Measurements from ENCODE around the gene CA5A.
A peak's percentile ranks its signal among the peaks of the same experiment; 100 is the strongest.
"Not testable (repeated sequence)": the region's sequence is repeated elsewhere in the genome, so short reads cannot be mapped to it uniquely, and the experiment has no call there.

Gene CA5A

DNA sequence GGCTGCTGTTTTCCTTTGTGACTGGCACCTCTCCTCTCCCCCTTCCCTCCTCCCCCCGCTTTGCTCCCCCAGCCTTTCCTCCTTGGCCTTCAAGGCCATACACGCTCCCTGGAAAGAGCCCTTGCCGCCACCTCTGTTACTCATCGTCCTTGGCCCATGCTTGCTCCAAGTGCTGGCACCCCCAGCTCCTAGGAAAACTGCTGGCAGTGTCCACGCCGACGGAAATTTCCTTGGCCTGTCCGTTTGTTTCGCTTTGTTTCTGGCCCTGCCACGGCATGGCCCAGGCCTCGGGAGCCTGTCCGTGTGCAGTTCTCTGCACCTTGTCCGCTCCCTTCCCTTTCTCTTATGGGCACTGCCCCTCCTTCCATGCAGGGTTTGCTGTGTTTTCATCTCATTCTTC is 18.0 kb downstream of the CA5A start:
- H3K4me3 ChIP-seq (ENCODE audit: low read length) = no peak overlapping the region
- DNase-seq (ENCODE audit: low read depth) = no peak
- TF ChIP-seq, protein P1, sequence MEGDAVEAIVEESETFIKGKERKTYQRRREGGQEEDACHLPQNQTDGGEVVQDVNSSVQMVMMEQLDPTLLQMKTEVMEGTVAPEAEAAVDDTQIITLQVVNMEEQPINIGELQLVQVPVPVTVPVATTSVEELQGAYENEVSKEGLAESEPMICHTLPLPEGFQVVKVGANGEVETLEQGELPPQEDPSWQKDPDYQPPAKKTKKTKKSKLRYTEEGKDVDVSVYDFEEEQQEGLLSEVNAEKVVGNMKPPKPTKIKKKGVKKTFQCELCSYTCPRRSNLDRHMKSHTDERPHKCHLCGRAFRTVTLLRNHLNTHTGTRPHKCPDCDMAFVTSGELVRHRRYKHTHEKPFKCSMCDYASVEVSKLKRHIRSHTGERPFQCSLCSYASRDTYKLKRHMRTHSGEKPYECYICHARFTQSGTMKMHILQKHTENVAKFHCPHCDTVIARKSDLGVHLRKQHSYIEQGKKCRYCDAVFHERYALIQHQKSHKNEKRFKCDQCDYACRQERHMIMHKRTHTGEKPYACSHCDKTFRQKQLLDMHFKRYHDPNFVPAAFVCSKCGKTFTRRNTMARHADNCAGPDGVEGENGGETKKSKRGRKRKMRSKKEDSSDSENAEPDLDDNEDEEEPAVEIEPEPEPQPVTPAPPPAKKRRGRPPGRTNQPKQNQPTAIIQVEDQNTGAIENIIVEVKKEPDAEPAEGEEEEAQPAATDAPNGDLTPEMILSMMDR (IDR thresholded peaks at IDR 0.05; ENCODE audit: insufficient read depth, low read depth, low read length, missing control alignments) = no peak

DNA sequence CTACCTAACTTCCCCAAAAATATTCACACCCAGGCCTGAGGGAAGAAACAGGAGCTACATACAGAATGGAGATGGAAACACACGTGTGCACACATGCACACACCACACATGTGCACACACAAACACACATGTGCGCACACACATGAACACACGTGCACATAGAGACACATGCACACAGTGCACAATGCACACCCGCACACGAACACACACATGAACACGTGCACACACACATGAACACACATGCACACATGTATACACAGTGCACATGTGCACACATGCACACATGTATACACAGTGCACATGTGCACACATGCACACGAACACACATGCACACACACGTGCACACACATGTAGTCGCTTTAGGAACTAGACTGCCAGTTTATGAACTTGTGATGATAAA is 18.8 kb downstream of the CA5A start:
- H3K4me3 ChIP-seq (ENCODE audit: low read length) = no peak overlapping the region
- TF ChIP-seq, protein P1 (IDR thresholded peaks at IDR 0.05; ENCODE audit: insufficient read depth, low read depth, low read length, missing control alignments) = no peak
- DNase-seq (ENCODE audit: low read depth) = no peak

DNA sequence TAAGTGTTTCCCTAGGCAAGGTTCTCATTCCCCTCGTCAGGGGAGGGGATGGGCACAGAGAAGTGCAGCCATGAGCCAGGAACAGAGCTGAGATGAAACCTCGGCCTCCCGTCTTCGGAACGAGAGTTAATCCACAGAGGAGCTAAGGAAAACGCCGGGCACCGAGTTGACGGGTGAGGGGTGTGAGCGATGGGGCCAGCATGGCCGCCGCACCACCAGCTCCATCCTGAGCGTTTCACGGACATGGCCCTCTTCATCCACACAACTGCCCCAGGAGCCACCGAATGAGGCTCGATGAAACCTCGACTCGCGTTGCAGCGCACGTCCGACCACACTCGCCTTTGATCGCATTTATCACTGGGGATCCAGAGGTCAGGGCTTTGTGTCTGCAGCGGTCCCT is 21.5 kb downstream of the CA5A start:
- no peak overlapping the region for H3K4me3 ChIP-seq (ENCODE audit: low read length)
- TF ChIP-seq, protein P1 (IDR thresholded peaks at IDR 0.05; ENCODE audit: insufficient read depth, low read depth, low read length, missing control alignments) = no peak

DNA sequence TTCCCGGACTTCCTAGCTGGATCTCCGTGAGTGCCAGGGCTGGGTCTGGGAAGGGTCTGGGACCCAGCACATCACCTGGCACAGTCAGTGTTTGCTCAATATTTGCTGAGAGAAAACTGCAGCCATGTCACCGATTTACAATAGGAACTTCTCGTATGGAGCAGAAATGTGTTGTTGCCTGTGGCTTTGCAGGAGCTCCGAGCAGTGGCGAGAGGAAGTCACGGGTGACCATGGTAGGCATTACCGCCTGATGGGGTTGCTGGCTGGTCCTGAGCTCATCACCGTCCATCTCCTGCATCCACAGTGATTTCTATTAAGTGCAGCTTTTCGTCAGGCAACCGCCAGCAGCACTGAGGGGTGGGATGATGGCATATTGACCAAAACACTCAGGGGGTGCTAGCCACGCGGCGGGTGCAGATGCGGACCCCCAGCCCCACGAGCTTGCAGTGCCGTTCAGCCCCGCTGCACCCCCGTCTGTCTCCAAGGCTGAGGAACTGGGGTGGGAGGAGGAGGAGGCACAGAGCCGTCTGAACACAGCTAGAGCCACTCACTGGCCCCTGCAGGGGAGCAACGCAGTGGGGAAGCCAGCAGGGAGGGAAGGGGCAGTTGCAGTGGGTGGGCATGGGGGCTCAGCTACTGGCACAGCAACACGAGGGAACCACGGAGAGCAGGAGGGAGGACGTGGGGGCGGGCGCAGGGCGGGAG is 22.2 kb downstream of the CA5A start:
- not testable (repeated sequence) for DNase-seq (ENCODE audit: low read depth); H3K4me3 ChIP-seq (ENCODE audit: low read length)

More for the DNA sequence above, 21.5 kb downstream of the CA5A start:
- DNase-seq (ENCODE audit: low read depth) = no peak

DNA sequence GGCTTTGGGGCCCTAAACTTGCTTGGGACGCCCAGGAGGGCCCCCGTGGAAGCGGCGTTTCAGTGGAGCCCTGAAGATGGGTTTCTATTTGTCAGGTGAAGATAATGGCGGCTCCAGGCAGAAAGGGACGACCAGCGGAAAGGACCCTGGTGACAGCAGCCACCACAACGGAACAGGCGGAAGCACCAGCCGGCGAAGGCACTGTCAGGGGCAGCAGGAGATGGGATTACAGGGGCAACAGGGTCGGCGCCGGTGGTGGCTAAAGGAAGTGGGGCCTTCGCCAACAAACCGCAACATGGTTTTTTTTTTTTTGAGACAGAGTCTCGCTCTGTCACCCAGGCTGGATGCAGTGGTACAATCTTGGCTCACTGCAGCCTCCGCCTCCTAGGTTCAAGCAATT is 23.6 kb downstream of the CA5A start:
- H3K4me3 ChIP-seq (ENCODE audit: low read length); DNase-seq (ENCODE audit: low read depth): not testable (repeated sequence)

DNA sequence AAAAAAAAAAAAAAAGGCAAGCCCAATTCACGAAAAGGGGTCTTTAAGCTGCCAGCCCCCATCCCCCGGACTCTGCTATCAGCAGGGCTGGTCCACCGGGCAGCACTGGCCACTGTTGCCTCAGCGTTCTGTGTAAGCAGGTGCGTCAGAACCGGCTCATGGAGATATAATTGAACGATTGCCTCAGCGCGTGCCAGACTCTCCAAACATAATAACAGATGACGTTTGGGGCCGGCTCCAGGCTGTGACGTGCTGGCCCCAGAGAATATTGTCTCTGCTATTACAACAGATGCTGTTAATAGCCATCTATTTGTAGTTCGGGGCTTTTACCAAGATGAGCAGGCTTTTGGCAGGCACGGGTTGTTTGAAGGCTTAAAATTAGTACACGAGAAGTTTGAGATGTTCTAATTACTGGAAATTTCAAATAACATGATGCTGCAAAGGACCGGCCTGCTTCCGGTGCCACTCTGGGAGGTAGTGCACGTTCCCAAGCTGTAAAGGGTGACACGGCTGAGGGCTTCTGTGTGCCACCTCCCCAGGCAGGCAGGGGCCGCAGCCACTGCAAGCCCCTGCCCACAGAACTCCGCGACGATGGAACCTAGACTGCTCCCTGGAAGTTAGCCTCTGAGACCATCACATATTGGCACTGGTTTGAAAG is 25.1 kb downstream of the CA5A start:
- DNase-seq (ENCODE audit: low read depth) = peak; percentile 41
- not testable (repeated sequence) for H3K4me3 ChIP-seq (ENCODE audit: low read length)

DNA sequence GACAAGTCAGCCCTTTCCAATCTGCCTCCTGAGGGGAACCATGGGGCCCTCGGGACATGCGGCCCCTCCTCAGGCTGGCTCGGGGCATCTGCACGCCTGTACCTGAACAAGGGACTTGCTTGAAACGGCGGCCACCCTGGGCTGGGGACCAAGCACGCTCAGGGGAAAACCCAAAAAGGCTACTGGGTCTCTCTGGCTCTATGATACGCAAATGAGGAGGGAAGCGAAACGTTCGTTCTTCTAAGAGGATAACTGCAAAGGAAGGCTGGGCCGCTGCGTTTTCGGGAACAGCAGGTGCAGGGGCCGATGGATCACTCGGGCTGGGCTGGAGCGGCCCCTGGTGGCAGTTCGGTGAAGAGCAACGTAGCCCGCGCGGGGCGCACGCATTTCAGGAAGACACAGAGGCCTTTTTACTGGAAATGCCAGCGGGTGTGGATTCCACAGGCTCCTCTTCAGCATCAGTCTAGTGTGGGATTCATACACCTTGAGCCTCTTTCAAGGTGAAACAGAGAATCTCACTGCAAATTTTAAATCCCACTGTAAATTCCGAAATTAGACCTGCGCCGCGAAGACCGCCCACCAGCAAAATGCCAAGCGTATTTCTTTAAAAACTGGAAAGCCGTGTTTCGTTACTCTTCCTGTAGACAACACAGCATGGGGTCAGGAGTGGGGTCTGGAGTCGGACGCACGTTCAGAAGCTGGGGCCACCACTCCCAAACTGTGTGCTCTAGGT is 27.0 kb downstream of the CA5A start:
- H3K4me3 ChIP-seq (ENCODE audit: low read length) = not testable (repeated sequence)
- TF ChIP-seq, protein P1 (IDR thresholded peaks at IDR 0.05; ENCODE audit: insufficient read depth, low read depth, low read length, missing control alignments) = peak; percentile 79
- DNase-seq (ENCODE audit: low read depth) = peak; percentile 58

DNA sequence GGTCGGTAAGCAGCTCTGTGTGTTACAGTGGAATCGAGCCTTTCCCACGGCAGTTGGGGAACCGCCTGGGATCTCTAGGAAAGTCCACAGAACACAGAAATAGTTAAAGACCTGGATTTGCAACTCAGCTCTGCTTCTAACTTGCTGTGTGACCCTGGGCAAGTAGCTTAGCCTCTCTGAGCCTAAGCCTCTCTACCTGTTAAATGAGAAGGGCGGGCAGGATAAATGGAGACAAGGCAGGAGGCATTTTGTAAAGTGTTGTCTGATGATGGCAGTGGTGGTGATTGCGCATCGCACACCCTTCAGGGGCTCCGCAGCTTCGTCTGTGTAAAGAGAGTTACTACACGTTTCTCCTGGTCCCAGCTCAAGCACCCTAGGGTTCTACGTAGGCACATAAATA is 28.2 kb downstream of the CA5A start:
- not testable (repeated sequence) for DNase-seq (ENCODE audit: low read depth)

DNA sequence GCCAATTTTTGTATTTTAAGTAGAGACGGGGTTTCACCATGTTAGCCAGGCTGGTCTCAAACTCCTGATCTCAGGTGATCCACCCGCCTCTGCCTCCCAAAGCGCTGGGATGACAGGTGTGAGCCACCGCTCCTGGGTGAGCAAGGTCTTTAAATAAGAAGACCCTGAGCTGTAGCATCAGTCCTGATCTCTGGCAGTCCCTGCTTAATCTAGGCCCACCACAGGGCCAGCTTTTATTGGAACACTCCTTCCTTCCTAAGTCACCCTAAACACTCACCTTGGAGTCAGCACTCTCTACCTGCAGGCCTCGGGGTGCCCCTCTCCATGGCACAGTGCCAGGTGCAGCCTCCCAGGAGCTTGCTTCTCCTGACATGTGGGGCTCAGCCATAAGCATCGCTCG is 30.8 kb downstream of the CA5A start:
- not testable (repeated sequence) for H3K4me3 ChIP-seq (ENCODE audit: low read length); DNase-seq (ENCODE audit: low read depth)

More for the DNA sequence above, 28.2 kb downstream of the CA5A start:
- not testable (repeated sequence) for H3K4me3 ChIP-seq (ENCODE audit: low read length)

DNA sequence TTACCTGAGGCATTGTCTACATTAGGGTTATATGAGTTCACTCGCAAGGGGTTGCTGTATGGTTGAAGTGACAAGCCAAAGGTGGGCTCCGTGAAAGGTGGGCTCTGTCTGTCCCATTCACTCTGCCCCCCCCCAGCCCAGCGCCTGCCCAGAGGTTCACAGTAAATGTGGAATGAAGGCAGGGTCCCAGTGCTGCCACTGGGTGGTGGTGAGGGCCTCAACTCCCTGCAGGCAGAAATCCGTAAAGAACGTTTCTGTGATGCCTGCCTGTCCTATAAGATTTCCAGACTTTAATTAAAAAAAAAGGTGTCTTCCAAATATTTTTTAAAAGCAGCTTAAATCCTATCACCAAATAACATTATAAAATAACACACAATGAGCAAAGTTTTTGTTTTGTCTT is 31.4 kb downstream of the CA5A start:
- not testable (repeated sequence) for H3K4me3 ChIP-seq (ENCODE audit: low read length); DNase-seq (ENCODE audit: low read depth)

DNA sequence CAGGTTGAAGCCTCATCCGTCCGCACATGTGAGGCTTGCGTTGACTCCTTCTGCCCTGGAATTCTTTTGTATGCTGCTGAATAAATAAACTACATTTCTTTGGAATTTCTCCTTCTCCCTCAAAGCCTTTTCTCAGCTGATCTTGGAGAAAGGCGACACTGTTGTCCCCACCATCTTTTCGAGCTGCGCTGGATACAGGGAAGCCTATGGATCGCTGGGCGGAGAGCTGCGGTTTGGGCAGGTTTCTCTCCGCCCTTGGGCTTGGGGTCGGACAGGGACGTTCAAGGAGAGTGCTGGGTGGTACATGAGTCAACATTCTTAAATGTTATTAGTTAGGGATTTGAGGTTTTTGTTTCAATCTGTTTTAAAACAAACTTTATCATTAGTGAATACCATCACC is 35.8 kb downstream of the CA5A start:
- not testable (repeated sequence) for DNase-seq (ENCODE audit: low read depth); H3K4me3 ChIP-seq (ENCODE audit: low read length)
